PC-9 (cell line): Measurements from ENCODE around the gene PRDM16. TPM values are rescaled to one million over a fixed set of nuclear protein-coding genes. Genes with fewer than 3 reads are reported as not detected.

Experiments used
- BruUV-seq: library from RNA; stranded (reverse); fragments of 400-500 nt; replicated peaks from 2 replicates; lab custom pipeline; 2021; lab: Mats Ljungman, UMichigan
- CTCF ChIA-PET: fragments of 300-600 bp; sonication (Branson Sonifier 250); formaldehyde crosslinking; loops from one replicate; lab custom pipeline; 2022; ENCODE audit warnings: antibody characterized with exemption; lab: Charles Lee
- POLR2A ChIA-PET: fragments of 300-600 bp; sonication (Branson Sonifier 250); formaldehyde crosslinking; loops from one replicate; lab custom pipeline; 2022; ENCODE audit warnings: antibody characterized with exemption; ENCODE audit not compliant: unreplicated experiment; lab: Charles Lee
- DNase-seq, 2 experiments: peaks; one replicate each; pipeline versions ENCODE4 v3.0.0 to v3.0.0-alpha.2; 2015 to 2022; ENCODE audit warnings: mixed read lengths in 1 of 2
- H2AFZ ChIP-seq: fragments of 200-600 bp; sonication (generic); 2 replicates; pipeline ENCODE4 v1.8.1; 2017; ENCODE audit warnings: antibody characterized with exemption
- H3F3A ChIP-seq: fragments of 200-600 bp; sonication (generic); 2 replicates; pipeline ENCODE4 v1.8.1; 2017; ENCODE audit warnings: antibody characterized with exemption, mild to moderate bottlenecking, low read depth; ENCODE audit not compliant: insufficient read depth
- H3K27ac ChIP-seq: fragments of 200-600 bp; sonication (generic); 2 replicates; pipeline ENCODE4 v1.6.1; 2016; ENCODE audit warnings: mixed run types
- H3K27me3 ChIP-seq: fragments of 200-600 bp; sonication (generic); 2 replicates; pipeline ENCODE4 v1.6.1; 2016; ENCODE audit warnings: low read depth, mixed run types; ENCODE audit not compliant: insufficient read depth
- H3K36me3 ChIP-seq: fragments of 200-600 bp; sonication (generic); 2 replicates; pipeline ENCODE4 v1.6.1; 2016; ENCODE audit warnings: low read depth, mixed run types
- H3K4me1 ChIP-seq: fragments of 200-600 bp; sonication (generic); replicated peaks from 2 replicates; pipeline ENCODE4 v1.6.1; 2016; ENCODE audit warnings: mixed run types; ENCODE audit not compliant: insufficient read depth
- H3K4me2 ChIP-seq: fragments of 200-600 bp; sonication (generic); 2 replicates; pipeline ENCODE4 v1.6.1; 2017; ENCODE audit warnings: mixed run types
- H3K4me3 ChIP-seq: fragments of 200-600 bp; sonication (generic); 2 replicates; pipeline ENCODE4 v1.6.1; 2016; ENCODE audit warnings: mixed run types
- H3K79me2 ChIP-seq: fragments of 200-600 bp; sonication (generic); 2 replicates; pipeline ENCODE4 v1.6.1; 2017; ENCODE audit warnings: low read depth, mixed run types
- H3K9me2 ChIP-seq: fragments of 200-600 bp; sonication (generic); 2 replicates; pipeline ENCODE4 v1.8.1; 2017; ENCODE audit warnings: mild to moderate bottlenecking; ENCODE audit not compliant: insufficient read depth
- H3K9me3 ChIP-seq: fragments of 200-600 bp; sonication (generic); 2 replicates; pipeline ENCODE4 v1.8.1; 2016; ENCODE audit warnings: low read depth; ENCODE audit not compliant: insufficient read depth
- H4K20me1 ChIP-seq: fragments of 200-600 bp; sonication (generic); 2 replicates; pipeline ENCODE4 v1.8.1; 2017; ENCODE audit not compliant: insufficient read depth
- EZH2 ChIP-seq: fragments of 200-600 bp; sonication (generic); IDR thresholded peaks from 2 replicates; pipeline ENCODE4 v1.8.0; 2017; ENCODE audit warnings: antibody characterized with exemption, low read depth
- intact Hi-C: fragments of 100-400 bp; cut with micrococcal nuclease; formaldehyde crosslinking; loops from one replicate; pipeline ENCODE4 v1.10.0; 2022; ENCODE audit not compliant: unreplicated experiment
- total RNA-seq: library from RNA; stranded (reverse); gene quantifications from 2 replicates; pipeline ENCODE4 v1.2.3, GENCODE V29; 2021
- TF ChIP-seq, protein P1 (sequence below): fragments of 200-600 bp; sonication (generic); conservative IDR thresholded peaks from 2 replicates; pipeline ENCODE4 v1.6.1; 2017; ENCODE audit warnings: mixed run types, antibody characterized with exemption, mild to moderate bottlenecking, moderate library complexity

PRDM16 gene
- total RNA-seq, 1 experiment from 2014 or later: not detected

DNA sequence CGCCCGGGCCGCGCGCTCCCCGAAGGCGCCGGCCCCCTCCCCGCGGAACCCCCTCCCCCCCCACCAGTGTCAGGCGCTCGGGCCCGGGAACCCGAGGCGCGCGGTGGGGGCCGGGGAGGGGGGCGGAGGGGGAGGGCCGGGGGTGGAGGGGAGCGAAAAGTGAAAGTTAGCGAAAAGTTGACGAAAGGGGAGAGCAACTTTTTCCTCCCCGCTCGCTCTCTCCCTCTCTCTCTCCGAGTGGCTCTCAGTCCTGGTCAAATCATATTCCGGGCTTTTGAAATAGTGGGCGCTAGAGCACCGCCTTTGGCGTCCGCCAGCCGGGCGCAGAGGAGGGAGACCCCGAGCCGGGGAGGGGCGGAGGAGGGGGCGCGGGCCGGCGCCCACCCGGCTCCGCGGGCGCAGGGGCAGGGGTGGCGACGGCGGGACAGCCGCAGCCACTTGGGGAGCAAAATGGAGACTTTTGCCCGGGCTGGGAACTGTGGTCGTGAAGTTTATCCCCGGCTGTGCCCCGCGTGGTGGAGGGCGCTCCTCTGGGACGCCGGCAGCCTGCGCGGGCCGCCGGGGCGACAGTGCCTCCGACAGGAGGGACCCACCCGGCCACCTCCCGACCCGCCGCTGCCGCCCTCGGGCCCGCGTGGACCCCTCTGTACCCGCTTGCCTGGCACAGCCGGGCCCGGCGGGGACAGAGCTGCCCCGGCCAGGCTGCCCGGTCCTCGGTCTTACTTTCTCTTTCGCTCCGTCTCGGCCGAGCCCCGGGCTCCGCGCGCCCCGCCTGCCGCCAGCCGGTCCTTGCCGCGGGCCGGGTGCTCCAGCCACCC is 697 bp downstream of the PRDM16 start:
- Histone ChIP-seq H3K4me3 (no peak overlapping the region), H4K20me1 (no peaks in the 10 kb centered on the region), H3K4me2 (no peak overlapping the region), H3K27me3 (peaks cover 18% of the 10 kb centered on the region), H3K79me2 (no peaks in the 10 kb centered on the region), H3K27ac (no peak overlapping the region), H3K9me2 (no peaks in the 10 kb centered on the region), H2AFZ (no peak overlapping the region), H3K9me3 (no peaks in the 10 kb centered on the region), H3F3A (no peaks in the 10 kb centered on the region), H3K36me3 (no peaks in the 10 kb centered on the region), H3K4me1 (no peaks in the 10 kb centered on the region)
- intact Hi-C loops: no loop called here
- no peak for DNase-seq
- BruUV-seq: no TSS peak
- CTCF ChIA-PET: no interaction called here
- TF ChIP-seq, protein P1, sequence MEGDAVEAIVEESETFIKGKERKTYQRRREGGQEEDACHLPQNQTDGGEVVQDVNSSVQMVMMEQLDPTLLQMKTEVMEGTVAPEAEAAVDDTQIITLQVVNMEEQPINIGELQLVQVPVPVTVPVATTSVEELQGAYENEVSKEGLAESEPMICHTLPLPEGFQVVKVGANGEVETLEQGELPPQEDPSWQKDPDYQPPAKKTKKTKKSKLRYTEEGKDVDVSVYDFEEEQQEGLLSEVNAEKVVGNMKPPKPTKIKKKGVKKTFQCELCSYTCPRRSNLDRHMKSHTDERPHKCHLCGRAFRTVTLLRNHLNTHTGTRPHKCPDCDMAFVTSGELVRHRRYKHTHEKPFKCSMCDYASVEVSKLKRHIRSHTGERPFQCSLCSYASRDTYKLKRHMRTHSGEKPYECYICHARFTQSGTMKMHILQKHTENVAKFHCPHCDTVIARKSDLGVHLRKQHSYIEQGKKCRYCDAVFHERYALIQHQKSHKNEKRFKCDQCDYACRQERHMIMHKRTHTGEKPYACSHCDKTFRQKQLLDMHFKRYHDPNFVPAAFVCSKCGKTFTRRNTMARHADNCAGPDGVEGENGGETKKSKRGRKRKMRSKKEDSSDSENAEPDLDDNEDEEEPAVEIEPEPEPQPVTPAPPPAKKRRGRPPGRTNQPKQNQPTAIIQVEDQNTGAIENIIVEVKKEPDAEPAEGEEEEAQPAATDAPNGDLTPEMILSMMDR: no peak
- TF ChIP-seq EZH2: no peak
- POLR2A ChIA-PET: no interaction called here

DNA sequence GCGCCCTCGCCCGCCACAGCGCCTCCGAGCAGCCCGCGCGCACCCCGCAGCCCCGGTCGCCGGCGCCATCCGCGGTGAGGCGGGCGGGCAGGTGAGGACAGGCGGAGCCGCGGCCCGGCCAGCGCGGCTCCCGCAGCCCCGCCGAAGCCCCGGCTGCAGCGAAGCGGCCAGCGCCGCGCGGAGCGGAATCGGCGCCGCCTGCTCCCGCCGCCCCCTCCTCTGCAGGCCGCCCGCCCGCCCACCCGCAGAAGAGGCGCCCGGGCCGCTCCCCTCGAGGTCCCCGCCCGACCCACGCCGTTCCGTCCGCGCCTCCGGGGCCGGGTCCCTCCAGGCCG is 1.3 kb downstream of the PRDM16 start:
- Histone ChIP-seq H2AFZ (no peak overlapping the region), H3K4me2 (no peak overlapping the region), H3K79me2 (no peaks in the 10 kb centered on the region), H3K9me3 (no peaks in the 10 kb centered on the region), H4K20me1 (no peaks in the 10 kb centered on the region), H3K36me3 (no peaks in the 10 kb centered on the region), H3K4me3 (no peak overlapping the region), H3F3A (no peaks in the 10 kb centered on the region), H3K4me1 (no peaks in the 10 kb centered on the region), H3K27me3 (peaks cover 18% of the 10 kb centered on the region), H3K27ac (no peak overlapping the region), H3K9me2 (no peaks in the 10 kb centered on the region)
- TF ChIP-seq EZH2: no peak
- TF ChIP-seq, protein P1: no peak
- no TSS peak for BruUV-seq
- ChIA-PET CTCF (no interaction called here), POLR2A (no interaction called here)
- intact Hi-C loops: no loop called here
- DNase-seq: no peak

DNA sequence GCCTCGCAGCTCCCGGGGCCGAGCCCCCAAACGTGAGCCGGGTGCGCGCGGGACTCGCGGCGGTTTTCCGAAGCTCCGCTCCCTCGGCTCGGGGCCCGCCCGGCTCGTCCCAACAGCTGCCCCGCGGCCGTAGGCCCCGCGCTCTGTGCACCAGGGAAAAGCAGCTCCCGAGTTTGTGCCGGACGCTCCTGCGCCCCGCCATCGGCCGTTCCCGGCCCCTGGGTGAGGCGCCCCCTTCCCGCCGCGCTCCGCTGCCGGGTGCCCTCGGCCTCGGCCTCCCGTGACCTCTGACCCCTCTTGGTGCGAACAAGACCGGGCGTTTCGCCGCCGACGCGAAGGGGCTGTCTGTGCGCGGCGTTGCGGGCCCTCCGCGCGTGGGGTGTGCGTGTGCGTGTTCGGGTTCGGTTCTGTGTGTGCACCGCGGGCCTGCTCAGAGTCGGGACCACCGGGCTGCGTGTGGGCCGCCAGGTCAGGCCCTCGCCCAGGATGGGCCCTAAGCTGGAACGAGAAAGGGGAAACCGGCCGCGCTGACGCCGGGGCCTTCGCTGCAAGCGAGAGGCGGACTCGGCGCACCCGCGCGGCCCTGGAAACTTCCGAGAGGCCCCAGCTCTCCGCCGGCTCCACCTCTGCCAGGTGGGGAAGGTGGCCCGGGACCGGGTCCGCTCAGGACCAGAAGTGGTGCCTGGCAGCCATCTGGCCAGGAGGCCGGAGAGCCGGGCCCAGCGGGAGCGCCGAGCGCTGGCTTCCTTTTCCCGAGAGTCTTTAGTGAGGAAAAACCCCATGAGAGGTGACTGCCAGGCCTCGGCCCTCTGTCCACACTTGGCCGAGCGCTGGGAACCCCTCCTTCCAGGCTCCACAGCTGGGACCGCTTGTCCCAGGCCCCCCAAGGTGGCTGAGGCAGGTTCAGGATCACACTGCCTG is 1.9 kb downstream of the PRDM16 start:
- no peak overlapping the region for H3K4me2 ChIP-seq
- BruUV-seq: no TSS peak
- no peak overlapping the region for H2AFZ ChIP-seq
- no peaks in the 10 kb centered on the region for H3F3A ChIP-seq
- H3K9me3 ChIP-seq: no peaks in the 10 kb centered on the region
- H4K20me1 ChIP-seq: no peaks in the 10 kb centered on the region
- no peaks in the 10 kb centered on the region for H3K79me2 ChIP-seq
- ChIA-PET POLR2A (interaction anchor here (0.6 kb wide), 1 partner anchor 58 kb away, joined by 4 read pairs; no protein-coding TSS in a partner anchor), CTCF (no interaction called here)
- no peak overlapping the region for H3K27ac ChIP-seq
- intact Hi-C loops: no loop called here
- H3K4me1 ChIP-seq: no peaks in the 10 kb centered on the region
- TF ChIP-seq, protein P1: no peak
- TF ChIP-seq EZH2: no peak
- H3K27me3 ChIP-seq: peaks cover 21% of the 10 kb centered on the region
- DNase-seq: no peak
- H3K9me2 ChIP-seq: no peaks in the 10 kb centered on the region
- H3K4me3 ChIP-seq: no peak overlapping the region
- H3K36me3 ChIP-seq: no peaks in the 10 kb centered on the region
